Activated naive CD8-positive, alpha-beta T cell treated with anti-CD3 and anti-CD28 coated beads for 36 hours (primary cell): ENCODE data around the gene WNT7B. TPM values are rescaled to one million over a fixed set of nuclear protein-coding genes. Genes with fewer than 3 reads are reported as not detected.

Source experiments
- DNase-seq: peaks from one replicate; pipeline ENCODE4 v3.0.0; 2021
- H3K27ac Mint-ChIP-seq: one replicate; pipeline ENCODE4 v1.8.0; 2022; ENCODE audit warnings: mild to moderate bottlenecking, moderate library complexity, mixed read lengths
- H3K27me3 Mint-ChIP-seq: one replicate; pipeline ENCODE4 v1.8.0; 2022; ENCODE audit warnings: mild to moderate bottlenecking, mixed read lengths
- H3K36me3 Mint-ChIP-seq: one replicate; pipeline ENCODE4 v1.8.0; 2021; ENCODE audit warnings: mild to moderate bottlenecking, mixed read lengths
- H3K4me1 Mint-ChIP-seq: one replicate; pipeline ENCODE4 v1.8.0; 2021; ENCODE audit warnings: mixed read lengths
- H3K4me3 Mint-ChIP-seq: one replicate; pipeline ENCODE4 v1.8.0; 2022; ENCODE audit warnings: mild to moderate bottlenecking, moderate library complexity, mixed read lengths
- H3K9me3 Mint-ChIP-seq: one replicate; pipeline ENCODE4 v1.8.0; 2022; ENCODE audit warnings: mixed read lengths
- total RNA-seq, 2 experiments: library from RNA; stranded (reverse); gene quantifications; one replicate each; pipeline ENCODE4 v1.2.3, GENCODE V29; 2021

WNT7B gene
- total RNA-seq, 2 experiments from 2014 or later = not detected

- no peak overlapping the region for H3K4me3 Mint-ChIP-seq
- DNase-seq = no peak
- no peaks in the 10 kb centered on the region for H3K9me3 Mint-ChIP-seq
- H3K27me3 Mint-ChIP-seq = peaks cover 5% of the 10 kb centered on the region
- H3K27ac Mint-ChIP-seq = no peak overlapping the region
- H3K36me3 Mint-ChIP-seq = no peaks in the 10 kb centered on the region
- H3K4me1 Mint-ChIP-seq = no peaks in the 10 kb centered on the region
Measured at GRCh38 chr22:45926433-45926832, 50.5 kb downstream of the WNT7B start.

GRCh38 chr22:45925811-45926351 lies 51.1 kb downstream of the WNT7B start:
- no peaks in the 10 kb centered on the region for H3K4me1 Mint-ChIP-seq
- no peak overlapping the region for H3K27ac Mint-ChIP-seq
- H3K36me3 Mint-ChIP-seq = no peaks in the 10 kb centered on the region
- DNase-seq = no peak
- H3K27me3 Mint-ChIP-seq = peaks cover 5% of the 10 kb centered on the region
- H3K9me3 Mint-ChIP-seq = no peaks in the 10 kb centered on the region
- H3K4me3 Mint-ChIP-seq = no peak overlapping the region

DNA sequence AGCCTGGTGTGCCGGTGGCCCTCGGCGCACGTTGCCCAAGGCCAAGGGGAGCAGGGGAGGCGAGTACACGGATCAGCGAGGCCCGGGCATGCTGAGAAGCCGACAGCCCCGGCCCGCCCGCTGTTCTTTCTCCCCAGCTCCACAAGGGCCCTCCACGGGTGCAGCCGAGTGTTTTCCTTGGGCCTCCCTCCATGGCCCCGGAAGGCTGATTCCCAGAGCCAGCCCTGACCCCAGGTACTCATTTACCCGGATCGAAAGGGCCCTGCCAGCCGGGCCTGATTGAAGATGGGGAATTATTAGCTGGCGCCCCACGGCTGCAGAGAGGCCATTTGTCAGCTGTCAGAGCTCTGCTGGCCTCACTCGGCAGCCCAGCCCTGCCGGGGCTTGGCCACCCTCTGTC lies 53.1 kb downstream of the WNT7B start:
- Mint-ChIP-seq H3K9me3 (no peaks in the 10 kb centered on the region), H3K4me3 (no peak overlapping the region)

DNA sequence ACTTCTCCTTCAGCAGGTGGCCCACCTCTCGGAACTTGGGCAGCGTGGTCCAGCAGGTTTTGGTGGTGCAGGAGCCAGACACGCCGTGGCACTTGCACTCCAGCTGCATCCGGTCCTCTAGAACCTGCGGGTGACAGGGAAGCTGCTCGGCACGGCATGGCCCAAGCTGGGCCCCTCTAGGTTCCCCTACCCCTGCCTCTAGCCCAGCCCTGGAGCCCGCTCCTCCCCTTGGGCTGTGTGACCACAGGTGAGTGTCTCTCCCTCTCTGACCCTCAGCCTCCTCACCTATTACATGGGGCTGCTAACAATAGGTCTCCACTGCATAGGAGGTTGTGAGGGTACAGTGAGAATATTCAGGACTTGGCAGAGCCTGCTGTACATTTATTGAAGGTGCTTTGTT lies 53.8 kb downstream of the WNT7B start:
- no peaks in the 10 kb centered on the region for H3K4me1 Mint-ChIP-seq

More for the DNA sequence above, 53.1 kb downstream of the WNT7B start:
- Mint-ChIP-seq H3K36me3 (no peaks in the 10 kb centered on the region), H3K27ac (no peak overlapping the region), H3K27me3 (no peaks in the 10 kb centered on the region), H3K4me1 (no peaks in the 10 kb centered on the region)
- no peak for DNase-seq

DNA sequence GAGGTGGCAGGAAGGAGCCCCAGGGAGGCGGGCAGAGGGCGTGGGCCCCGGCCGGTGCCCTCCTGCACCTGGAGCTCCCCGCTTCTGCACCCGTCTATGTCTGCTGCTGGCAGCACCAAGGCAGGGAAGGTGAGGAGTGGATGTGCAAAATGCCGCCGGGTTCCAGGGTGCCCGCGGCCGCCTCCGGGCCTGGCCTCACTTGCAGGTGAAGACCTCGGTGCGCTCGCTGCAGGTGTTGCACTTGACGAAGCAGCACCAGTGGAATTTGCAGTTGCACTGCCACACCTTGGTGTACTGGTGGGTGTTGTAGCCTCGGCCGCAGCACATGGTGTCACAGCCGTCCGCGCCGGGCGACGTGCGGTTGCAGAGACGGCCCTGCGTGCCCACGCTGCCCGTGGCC lies 54.3 kb downstream of the WNT7B start:
- H3K27me3 Mint-ChIP-seq = no peaks in the 10 kb centered on the region
- DNase-seq = no peak
- no peak overlapping the region for H3K27ac Mint-ChIP-seq
- H3K9me3 Mint-ChIP-seq = no peaks in the 10 kb centered on the region
- no peak overlapping the region for H3K4me3 Mint-ChIP-seq
- no peaks in the 10 kb centered on the region for H3K4me1 Mint-ChIP-seq
- no peaks in the 10 kb centered on the region for H3K36me3 Mint-ChIP-seq

More for the DNA sequence above, 53.8 kb downstream of the WNT7B start:
- no peak for DNase-seq
- no peaks in the 10 kb centered on the region for H3K36me3 Mint-ChIP-seq
- H3K4me3 Mint-ChIP-seq = no peak overlapping the region
- no peaks in the 10 kb centered on the region for H3K27me3 Mint-ChIP-seq
- H3K27ac Mint-ChIP-seq = no peak overlapping the region
- no peaks in the 10 kb centered on the region for H3K9me3 Mint-ChIP-seq

GRCh38 chr22:45922256-45922655 lies 54.7 kb downstream of the WNT7B start:
- H3K4me1 Mint-ChIP-seq = no peaks in the 10 kb centered on the region
- no peaks in the 10 kb centered on the region for H3K27me3 Mint-ChIP-seq
- H3K36me3 Mint-ChIP-seq = no peaks in the 10 kb centered on the region
- H3K4me3 Mint-ChIP-seq = no peak overlapping the region
- no peak overlapping the region for H3K27ac Mint-ChIP-seq
- no peak for DNase-seq
- no peaks in the 10 kb centered on the region for H3K9me3 Mint-ChIP-seq

DNA sequence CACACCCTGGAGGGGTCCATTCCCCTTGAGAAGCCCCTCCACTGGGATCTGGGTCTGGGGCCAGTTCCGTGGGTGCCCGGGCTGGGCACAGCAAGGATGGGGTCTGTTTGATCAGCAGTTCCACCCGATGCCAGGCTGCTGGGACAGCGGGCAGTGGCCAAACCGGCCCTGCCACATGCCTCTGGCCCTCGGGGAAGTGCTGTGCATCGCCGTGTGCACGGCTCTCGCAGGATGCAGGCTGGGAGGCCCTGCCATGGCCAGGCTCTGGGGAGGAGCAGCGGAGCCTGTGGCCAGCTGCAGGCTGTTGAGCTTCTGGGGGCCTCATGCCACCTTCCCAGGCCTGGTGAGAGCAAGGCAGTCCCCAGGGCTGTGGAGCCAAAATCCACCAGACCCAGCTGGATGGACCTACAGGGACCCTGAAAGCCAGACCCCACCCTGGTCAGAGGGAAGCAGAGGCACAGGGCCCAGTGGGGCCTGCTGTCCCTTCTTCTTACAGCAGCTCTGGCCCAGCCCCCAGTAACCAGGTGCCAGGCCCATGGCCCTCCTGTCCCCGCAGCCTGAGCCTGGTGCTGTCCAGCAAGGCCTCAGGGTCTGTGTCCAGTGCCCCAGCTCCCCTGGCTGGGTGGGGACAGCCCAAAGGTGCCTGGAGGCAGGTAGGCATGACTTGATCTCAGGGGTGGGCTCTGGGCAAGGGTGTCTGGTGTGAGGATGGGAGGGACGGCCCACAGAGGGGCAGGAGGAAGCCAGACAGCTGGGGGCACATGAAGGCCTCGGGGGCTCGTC lies 57.3 kb downstream of the WNT7B start:
- no peak overlapping the region for H3K27ac Mint-ChIP-seq
- no peaks in the 10 kb centered on the region for H3K27me3 Mint-ChIP-seq
- no peaks in the 10 kb centered on the region for H3K36me3 Mint-ChIP-seq
- H3K4me1 Mint-ChIP-seq = no peaks in the 10 kb centered on the region
- no peak overlapping the region for H3K4me3 Mint-ChIP-seq
- no peaks in the 10 kb centered on the region for H3K9me3 Mint-ChIP-seq
- DNase-seq = no peak

DNA sequence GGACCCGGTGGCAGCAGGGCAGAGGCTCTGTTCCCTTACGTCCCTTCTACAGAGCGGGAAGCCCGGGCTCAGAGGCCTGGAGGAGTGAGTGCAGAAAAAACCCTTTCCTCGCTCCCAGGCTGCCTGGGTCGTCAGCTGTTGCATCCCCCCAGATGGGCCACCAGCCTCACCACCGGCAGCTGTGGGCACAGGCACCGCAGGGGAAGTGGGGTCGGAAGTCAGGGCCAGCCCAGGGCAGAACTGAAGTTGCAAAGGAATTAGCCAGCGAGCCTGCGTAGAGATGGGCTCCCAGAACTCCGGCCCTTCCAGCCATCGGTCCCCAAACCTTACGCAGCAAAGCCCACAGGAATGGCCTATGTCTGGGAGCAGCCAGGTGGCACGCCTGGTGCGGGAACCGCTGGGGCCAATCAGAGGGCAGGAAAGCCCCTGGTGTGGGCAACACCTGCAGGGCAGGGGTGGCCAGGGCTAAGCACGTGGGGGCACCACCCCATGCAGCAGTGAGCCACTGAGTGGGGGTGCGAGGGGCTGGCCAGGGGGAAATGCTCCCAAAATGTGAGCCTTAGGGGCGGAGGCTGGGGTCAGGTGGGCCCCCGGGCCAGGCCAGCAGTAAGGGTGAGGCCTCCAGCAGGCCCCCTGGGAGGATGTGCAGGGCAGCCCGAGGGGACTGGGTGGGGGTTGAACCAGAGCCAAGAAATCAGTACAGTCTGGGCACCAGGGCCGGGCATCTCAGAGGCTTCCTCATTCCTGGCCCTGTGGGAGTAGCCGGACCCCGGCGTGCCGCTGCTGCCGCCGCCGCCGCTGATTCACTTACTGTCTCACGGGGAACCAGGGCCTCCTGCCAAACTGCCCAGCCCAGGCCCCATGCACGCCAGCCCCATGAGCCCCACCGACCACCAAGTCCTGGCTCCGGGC lies 58.2 kb downstream of the WNT7B start:
- no peak for DNase-seq
- Mint-ChIP-seq H3K36me3 (no peaks in the 10 kb centered on the region), H3K27ac (no peak overlapping the region), H3K9me3 (peaks cover 5% of the 10 kb centered on the region), H3K4me1 (no peaks in the 10 kb centered on the region), H3K27me3 (no peaks in the 10 kb centered on the region), H3K4me3 (no peak overlapping the region)

DNA sequence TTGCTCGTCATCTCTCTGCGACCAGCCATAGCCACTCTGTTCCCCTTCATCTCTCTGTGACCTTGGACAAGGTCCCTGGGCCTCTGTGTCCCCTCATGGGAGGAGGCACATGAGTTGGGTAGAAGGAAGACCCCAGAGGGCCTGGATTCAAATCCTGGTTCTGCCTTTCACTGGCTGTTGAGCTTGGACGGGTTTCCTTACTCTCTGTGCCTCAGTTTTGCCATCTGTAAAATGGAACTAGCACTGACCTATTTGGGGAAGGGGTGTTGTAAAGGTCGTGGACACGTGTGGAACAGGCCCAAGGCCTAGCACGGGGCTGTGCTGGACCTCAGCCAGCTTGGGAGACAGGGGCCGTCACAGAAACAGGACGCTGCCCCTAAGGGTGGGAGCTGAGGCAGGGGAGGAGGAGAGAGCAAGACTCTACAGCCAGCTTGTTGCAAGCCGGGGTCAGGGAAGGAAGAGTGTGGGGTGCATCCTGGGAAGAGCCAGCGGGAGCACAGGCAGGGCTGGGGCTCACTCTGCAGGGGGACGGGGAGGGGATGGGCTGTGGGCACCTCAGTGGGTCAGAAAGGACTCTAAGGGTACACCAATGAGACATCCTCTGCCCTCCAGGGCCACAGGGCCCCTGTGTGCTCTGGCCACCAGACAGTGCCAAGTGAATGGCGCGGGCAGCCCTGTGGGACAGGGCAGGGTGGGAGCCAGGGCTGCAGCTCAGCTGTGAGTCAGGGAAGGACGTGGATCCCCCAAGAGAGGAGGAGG lies 59.1 kb downstream of the WNT7B start:
- Mint-ChIP-seq H3K27ac (no peak overlapping the region), H3K4me3 (no peak overlapping the region), H3K27me3 (no peaks in the 10 kb centered on the region), H3K36me3 (no peaks in the 10 kb centered on the region), H3K4me1 (no peaks in the 10 kb centered on the region), H3K9me3 (peaks cover 5% of the 10 kb centered on the region)
- DNase-seq = no peak

DNA sequence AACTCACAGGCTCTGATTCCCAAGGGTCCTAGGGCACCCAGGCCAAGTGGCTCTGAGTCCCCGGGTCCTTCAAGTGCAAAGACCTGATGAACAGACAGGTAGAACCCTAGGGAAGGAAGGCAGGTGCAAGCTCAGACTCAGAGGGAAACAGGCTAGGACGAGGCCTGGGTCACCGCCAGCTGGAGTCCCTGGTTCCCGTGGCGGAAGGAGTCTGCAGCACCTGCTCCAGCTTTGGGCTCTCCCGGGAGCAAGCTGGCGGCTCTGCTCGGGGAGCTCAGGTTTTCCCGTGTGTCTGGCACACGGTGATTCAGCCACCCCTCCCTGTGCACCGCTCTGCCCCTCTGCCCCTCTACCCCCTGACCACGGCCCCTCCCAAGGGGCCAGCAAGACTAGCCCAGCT lies 59.8 kb downstream of the WNT7B start:
- Mint-ChIP-seq H3K27me3 (no peaks in the 10 kb centered on the region), H3K4me1 (no peaks in the 10 kb centered on the region), H3K27ac (no peak overlapping the region), H3K36me3 (no peaks in the 10 kb centered on the region), H3K4me3 (no peak overlapping the region), H3K9me3 (peaks cover 5% of the 10 kb centered on the region)
- DNase-seq = no peak

DNA sequence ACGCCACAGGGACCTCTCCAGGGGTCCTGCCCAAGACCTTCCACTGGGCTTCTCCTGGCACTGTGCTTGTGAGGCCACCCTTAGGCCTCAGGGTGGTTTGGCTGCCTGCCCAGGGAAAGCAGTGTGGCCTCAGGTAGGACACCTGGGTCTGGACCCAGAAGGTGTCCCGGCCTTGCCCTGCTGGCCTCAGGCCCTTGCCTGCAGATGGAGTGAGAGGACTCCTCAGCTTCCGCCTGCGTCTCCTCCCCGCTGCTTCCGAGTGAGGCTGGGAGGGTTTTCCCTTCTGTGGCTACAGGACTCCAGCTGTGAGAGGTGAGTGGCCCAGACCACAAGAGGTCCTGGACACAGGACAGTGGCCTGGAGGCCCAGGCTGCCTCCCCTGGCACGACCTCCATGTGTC lies 60.4 kb downstream of the WNT7B start:
- Mint-ChIP-seq H3K9me3 (peaks cover 5% of the 10 kb centered on the region), H3K4me1 (no peaks in the 10 kb centered on the region), H3K27ac (no peak overlapping the region), H3K27me3 (no peaks in the 10 kb centered on the region), H3K4me3 (no peak overlapping the region), H3K36me3 (no peaks in the 10 kb centered on the region)
- DNase-seq = no peak

DNA sequence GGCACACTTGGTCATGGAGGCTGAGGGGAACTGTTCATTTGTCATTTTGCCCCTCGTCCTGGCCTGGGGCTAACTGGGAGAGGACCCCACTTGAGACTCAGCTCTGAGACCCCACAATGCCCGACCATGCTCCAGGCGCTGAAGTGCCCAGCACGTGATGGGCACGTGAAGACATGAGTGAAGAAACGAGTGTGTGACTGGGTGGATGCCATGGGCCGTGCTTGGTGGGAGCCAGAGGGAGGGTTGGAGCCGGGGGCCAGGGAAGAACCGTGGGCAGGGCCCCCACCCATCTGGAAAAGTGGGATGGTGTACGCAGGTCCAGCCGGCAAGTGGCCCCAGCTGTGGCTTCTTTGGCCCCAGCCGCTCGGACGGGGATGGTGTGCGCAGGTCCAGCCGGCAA lies 61.1 kb downstream of the WNT7B start:
- H3K27ac Mint-ChIP-seq = no peak overlapping the region
- no peaks in the 10 kb centered on the region for H3K27me3 Mint-ChIP-seq
- no peaks in the 10 kb centered on the region for H3K36me3 Mint-ChIP-seq
- no peaks in the 10 kb centered on the region for H3K4me1 Mint-ChIP-seq
- no peak overlapping the region for H3K4me3 Mint-ChIP-seq
- no peak for DNase-seq
- peaks cover 5% of the 10 kb centered on the region for H3K9me3 Mint-ChIP-seq

DNA sequence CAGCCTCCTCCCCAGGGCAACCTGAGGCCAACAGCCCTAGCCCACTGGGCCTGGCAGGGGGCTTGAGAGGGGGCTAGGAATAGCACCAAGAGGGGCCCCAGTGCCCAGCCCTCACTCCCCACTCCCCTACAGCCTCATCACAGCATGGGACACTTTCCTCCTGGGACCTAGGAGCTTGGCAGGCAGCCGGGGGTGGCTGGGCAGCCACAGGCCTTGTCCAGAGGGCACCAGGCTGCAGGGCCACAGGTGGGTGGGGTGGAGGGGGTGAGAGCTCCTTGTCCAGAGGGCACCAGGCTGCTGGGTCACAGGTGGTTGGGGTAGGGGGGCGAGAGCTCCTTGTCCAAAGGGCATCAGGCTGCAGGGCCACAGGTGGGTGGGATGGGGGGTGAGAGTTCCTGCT lies 61.8 kb downstream of the WNT7B start:
- H3K36me3 Mint-ChIP-seq = no peaks in the 10 kb centered on the region

DNA sequence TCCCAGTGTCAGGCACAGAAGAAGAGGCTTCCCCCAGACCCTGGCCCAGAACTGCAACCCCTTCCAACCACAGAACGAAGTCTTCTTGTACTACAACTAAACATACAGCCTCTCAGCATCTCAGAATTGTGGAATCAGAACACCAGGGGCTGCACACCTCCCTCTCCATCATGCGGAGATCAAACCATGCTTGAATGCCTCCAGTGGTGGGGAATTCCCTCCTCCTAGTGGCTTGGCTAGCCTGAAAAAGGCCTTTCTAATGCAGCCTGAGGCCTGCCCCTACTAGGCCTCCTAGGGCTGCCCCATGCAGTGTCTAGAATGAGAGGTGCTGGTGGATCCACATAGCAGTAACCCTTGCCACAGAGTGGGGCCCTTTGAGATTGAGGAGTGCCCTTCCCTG lies 62.7 kb downstream of the WNT7B start:
- Mint-ChIP-seq H3K36me3 (no peaks in the 10 kb centered on the region), H3K9me3 (peaks cover 5% of the 10 kb centered on the region), H3K4me3 (no peak overlapping the region), H3K27ac (no peak overlapping the region), H3K4me1 (no peaks in the 10 kb centered on the region), H3K27me3 (no peaks in the 10 kb centered on the region)
- DNase-seq = no peak

More for the DNA sequence above, 61.8 kb downstream of the WNT7B start:
- Mint-ChIP-seq H3K9me3 (peaks cover 5% of the 10 kb centered on the region), H3K27me3 (no peaks in the 10 kb centered on the region), H3K4me3 (no peak overlapping the region), H3K4me1 (no peaks in the 10 kb centered on the region), H3K27ac (no peak overlapping the region)
- no peak for DNase-seq

DNA sequence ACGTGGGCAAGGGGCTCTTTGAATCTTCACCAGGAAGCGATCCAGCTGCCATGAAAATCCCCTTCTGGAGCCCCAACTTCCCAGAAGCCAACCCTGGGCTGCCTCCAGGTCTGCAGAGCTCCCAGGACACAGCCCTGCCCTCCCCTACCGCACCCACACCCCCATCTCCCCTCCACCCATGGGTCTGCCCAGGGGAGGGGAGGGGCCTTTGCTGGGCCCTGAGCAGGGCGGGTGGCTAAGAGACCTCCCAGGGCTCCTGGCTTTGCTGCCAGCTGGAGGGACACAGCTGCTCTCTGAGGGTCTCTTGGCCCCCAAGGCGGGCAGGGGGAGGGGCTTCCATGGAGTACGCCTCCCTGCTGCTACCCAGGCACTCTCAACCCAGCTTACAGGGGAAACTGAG lies 64.1 kb downstream of the WNT7B start:
- Mint-ChIP-seq H3K27me3 (no peaks in the 10 kb centered on the region), H3K36me3 (no peaks in the 10 kb centered on the region), H3K27ac (no peak overlapping the region), H3K4me1 (no peaks in the 10 kb centered on the region), H3K9me3 (peaks cover 5% of the 10 kb centered on the region), H3K4me3 (no peak overlapping the region)
- no peak for DNase-seq
